Measurements from ENCODE around the gene AJAP1.

DNA sequence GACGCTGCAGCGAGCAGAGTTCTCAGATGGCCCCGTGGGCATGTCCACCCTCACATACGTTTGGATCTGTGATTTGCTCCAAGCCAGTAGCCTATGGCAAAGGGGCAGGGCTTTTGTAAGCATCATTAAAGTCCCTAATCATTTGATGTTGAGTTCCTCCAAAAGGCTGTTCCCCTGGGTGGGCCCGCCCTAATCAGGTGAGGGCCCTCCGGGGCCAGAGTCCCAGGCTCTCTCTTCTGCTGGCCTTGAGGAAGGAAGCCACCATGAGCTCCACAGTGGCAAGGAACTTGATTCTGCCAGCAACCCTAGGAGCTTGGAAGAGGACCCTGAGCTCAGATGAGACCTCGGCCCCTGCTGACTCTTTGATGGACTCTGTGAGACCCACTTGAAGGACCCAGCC lies 25.4 kb upstream of the AJAP1 start:
- TF ChIP-seq, protein P1, sequence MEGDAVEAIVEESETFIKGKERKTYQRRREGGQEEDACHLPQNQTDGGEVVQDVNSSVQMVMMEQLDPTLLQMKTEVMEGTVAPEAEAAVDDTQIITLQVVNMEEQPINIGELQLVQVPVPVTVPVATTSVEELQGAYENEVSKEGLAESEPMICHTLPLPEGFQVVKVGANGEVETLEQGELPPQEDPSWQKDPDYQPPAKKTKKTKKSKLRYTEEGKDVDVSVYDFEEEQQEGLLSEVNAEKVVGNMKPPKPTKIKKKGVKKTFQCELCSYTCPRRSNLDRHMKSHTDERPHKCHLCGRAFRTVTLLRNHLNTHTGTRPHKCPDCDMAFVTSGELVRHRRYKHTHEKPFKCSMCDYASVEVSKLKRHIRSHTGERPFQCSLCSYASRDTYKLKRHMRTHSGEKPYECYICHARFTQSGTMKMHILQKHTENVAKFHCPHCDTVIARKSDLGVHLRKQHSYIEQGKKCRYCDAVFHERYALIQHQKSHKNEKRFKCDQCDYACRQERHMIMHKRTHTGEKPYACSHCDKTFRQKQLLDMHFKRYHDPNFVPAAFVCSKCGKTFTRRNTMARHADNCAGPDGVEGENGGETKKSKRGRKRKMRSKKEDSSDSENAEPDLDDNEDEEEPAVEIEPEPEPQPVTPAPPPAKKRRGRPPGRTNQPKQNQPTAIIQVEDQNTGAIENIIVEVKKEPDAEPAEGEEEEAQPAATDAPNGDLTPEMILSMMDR (IDR thresholded peaks at IDR 0.05) = no peak
- TF ChIP-seq EZH2 (IDR thresholded peaks at IDR 0.05; ENCODE audit: borderline replicate concordance, insufficient read depth, low read depth, low read length, poor library complexity, severe bottlenecking) = no peak

All from B cell (primary cell).